ENCODE results near the gene PTK7. TPM values are rescaled to one million over a fixed set of nuclear protein-coding genes. Genes with fewer than 3 reads are reported as not detected.
A peak's percentile ranks its signal among the peaks of the same experiment; 100 is the strongest.

Gene PTK7
- total RNA-seq, 1 donor from 2014 or later, result 81.0 TPM

DNA sequence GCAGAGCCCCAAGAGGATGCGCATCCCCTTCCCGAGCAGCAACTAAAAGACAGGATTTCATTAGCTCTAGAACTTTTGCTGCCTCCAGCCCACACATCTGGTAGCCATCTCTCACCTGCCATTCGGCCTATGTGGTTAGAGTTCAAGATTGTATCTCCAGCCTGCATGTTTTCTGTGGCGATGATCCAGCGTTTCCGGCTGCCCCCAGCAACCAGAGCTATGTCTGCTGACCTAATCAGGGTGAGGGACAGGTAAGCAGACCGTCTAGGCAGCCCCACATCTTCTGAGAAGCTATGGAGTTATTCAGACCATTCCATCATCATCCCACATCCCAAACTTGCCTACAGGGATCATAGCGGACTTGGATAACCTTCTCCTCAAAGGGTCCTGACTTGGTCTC, 20.1 kb upstream of the PTK7 start:
- ATAC-seq, result no peak
- intact Hi-C loops (cut with DNase I), result no loop called here
- Histone ChIP-seq H3K9me3 (no peaks in the 10 kb centered on the region), H3K4me3 (no peak overlapping the region), H3K27ac (no peak overlapping the region), H3K4me1 (peaks cover 35% of the 10 kb centered on the region), H3K27me3 (ENCODE audit: low read depth) (no peaks in the 10 kb centered on the region), H3K36me3 (peaks cover 38% of the 10 kb centered on the region)
- DNase-seq, result no peak
- TF ChIP-seq, protein P1, sequence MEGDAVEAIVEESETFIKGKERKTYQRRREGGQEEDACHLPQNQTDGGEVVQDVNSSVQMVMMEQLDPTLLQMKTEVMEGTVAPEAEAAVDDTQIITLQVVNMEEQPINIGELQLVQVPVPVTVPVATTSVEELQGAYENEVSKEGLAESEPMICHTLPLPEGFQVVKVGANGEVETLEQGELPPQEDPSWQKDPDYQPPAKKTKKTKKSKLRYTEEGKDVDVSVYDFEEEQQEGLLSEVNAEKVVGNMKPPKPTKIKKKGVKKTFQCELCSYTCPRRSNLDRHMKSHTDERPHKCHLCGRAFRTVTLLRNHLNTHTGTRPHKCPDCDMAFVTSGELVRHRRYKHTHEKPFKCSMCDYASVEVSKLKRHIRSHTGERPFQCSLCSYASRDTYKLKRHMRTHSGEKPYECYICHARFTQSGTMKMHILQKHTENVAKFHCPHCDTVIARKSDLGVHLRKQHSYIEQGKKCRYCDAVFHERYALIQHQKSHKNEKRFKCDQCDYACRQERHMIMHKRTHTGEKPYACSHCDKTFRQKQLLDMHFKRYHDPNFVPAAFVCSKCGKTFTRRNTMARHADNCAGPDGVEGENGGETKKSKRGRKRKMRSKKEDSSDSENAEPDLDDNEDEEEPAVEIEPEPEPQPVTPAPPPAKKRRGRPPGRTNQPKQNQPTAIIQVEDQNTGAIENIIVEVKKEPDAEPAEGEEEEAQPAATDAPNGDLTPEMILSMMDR (IDR thresholded peaks at IDR 0.05), result no peak

DNA sequence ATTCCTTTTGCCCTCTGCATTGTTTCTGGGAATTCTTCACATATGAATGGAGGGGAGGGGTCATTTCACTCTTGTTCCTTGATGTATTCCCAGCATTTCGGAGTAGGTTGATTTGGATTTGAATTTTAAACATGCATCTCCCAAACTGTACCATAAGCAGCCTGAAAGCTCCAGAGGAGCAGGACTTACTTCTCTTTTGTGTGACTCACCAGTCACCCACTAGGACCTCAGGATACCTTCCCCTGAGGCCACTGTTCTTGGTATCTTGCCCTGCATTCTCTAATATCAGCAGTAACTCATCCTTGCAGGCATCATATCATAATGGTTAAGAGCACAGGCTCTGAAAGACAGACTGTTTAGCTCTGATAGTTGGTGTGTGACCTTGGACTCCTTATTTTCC, 17.6 kb upstream of the PTK7 start:
- H3K27ac ChIP-seq, result peak overlapping the region; percentile 89
- peaks cover 26% of the 10 kb centered on the region for H3K4me1 ChIP-seq
- TF ChIP-seq, protein P1 (IDR thresholded peaks at IDR 0.05), result no peak
- peaks cover 46% of the 10 kb centered on the region for H3K36me3 ChIP-seq
- peak overlapping the region; percentile 83 for H3K4me3 ChIP-seq
- intact Hi-C loops (cut with DNase I), result no loop called here
- no peaks in the 10 kb centered on the region for H3K9me3 ChIP-seq
- DNase-seq, result no peak
- ATAC-seq, result no peak
- H3K27me3 ChIP-seq (ENCODE audit: low read depth), result no peaks in the 10 kb centered on the region

DNA sequence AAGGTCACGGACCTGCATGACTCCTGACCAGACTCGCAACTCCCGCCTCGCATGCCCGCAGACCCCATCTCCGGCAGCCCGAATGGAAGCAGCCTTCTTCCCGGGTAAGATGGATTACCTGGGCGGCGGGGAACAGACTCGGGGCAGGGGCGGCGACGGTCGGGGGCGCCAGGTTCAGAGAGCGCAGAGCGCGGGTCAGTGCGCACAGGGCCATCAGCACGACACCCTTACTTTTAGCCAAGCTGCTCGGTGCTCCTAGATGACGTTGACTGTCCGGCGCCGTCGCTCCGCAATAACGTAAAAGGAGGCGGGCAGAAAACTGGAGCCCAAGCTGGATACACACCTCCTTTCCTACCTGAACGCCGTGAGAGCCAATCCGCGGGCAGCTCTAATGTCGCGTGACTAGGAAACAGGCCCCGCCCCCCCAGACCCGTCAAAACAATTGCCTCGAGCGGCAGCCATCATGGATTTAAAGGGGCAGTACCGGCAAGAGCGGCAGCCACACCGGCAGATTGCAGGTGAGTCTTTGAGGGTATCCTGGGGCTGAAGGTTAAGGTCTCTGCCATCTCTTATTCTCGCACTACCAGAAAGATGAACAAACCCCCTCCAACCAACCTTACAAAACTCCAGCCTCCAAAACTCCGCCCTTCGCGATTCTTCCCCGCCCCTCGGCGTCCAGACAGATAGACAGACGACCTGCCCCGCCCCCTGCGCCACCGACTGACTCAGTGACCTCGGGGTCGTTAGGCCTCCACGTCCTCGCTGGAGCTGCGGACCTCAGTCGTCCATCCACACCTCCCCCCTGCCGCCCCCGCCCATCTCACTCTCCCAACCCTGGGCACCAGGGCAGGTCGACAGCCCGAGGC, 16.7 kb upstream of the PTK7 start, which contains the start of the genes KLC4 and MRPL2:
Gene KLC4 (plus strand): TSS at position 464 of the 866 bp plus-strand sequence. CDS start 1,705 bp downstream, outside the sequence.
Gene MRPL2 (minus strand): TSS at position 267 of the 866 bp plus-strand sequence. CDS start 53 bp downstream, at position 214.
- intact Hi-C loops (cut with DNase I), result no loop called here
- Histone ChIP-seq H3K9me3 (no peaks in the 10 kb centered on the region), H3K36me3 (peaks cover 54% of the 10 kb centered on the region), H3K4me1 (peaks cover 26% of the 10 kb centered on the region), H3K4me3 (peak within 1 kb of the TSS; percentile 83), H3K27me3 (ENCODE audit: low read depth) (no peaks in the 10 kb centered on the region), H3K27ac (peak within 1 kb of the TSS; percentile 89)
- ATAC-seq (peak; percentile 98), DNase-seq (peak; percentile 98)
- TF ChIP-seq, protein P1 (IDR thresholded peaks at IDR 0.05), result no peak

DNA sequence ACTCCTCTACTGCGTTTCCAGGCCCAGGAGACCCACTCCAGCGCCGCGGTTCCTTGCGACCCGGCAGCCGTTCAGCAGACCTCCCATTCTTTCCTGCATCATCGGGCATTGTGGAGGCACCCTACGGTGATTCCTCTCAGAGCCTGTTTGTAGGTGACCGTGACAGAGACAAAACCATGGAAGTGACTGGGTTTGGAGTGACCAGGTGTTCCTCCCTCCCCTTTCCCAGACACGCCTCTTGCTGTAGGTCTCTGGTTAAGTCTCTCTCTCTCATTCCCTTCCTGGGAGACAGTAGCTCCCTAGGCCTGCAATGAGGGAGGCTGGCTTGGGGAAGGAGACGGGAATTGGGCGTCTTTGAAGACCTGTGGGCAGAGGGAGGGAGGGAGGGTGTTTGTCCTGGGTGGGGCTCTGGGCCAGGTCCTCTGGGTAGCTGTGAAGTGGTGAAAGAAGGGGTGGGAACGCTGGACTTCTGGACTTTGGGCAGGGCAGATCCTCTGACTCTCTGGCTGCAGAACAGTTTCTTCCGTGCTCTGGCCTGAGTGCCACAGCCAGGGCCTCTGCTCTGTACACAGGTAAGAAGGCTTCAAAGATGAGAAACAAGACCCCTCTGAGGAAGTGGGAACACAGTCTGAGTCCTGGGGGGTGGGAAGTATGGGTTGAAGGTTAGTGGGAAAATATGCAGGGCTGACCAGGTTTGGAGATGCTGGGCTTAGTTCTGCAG, 15.9 kb upstream of the PTK7 start:
- H3K9me3 ChIP-seq, result no peaks in the 10 kb centered on the region
- ATAC-seq (peak; percentile 58 to 64), DNase-seq (peak; percentile 67)
- H3K36me3 ChIP-seq, result peaks cover 51% of the 10 kb centered on the region
- no peaks in the 10 kb centered on the region for H3K27me3 ChIP-seq (ENCODE audit: low read depth)
- TF ChIP-seq, protein P1 (IDR thresholded peaks at IDR 0.05), result no peak
- peak overlapping the region; percentile 83 for H3K4me3 ChIP-seq
- H3K27ac ChIP-seq, result peak overlapping the region; percentile 89
- intact Hi-C loops (cut with DNase I), result no loop called here
- H3K4me1 ChIP-seq, result peaks cover 26% of the 10 kb centered on the region

DNA sequence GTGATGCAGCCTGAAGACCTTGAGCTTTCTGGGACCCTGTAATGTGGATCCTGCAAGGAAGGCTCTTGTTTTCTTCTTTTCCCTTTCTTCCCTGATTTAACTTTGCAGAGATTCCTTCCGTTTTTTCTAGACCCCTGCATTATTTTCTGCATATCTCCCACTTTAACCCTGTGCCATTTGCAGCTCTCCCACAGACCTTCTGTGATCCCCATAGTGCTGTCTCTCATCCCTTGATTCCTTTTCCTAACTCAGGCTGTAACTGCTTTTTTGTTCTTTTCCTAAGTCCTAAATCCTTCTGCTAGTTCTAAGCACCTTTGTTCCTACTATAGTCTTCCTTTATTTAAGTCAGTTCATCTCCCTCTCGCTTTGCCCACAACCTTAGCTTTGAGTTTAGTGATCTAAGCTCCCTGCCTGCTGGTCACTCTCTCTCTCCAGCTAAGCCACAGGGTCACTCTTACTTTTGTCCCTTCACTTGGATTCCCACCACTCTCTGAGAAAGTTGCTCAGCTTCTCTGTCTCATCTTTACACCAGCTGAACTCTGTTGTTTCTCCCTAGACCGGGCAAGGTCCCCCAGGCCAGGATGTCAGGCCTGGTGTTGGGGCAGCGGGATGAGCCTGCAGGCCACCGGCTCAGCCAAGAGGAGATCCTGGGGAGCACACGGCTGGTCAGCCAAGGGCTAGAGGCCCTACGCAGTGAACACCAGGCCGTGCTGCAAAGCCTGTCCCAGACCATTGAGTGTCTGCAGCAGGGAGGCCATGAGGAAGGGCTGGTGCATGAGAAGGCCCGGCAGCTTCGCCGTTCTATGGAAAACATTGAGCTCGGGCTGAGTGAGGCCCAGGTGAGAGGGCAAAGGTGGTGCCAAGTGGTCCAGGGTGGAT, 15.1 kb upstream of the PTK7 start:
- intact Hi-C loops (cut with DNase I), result no loop called here
- DNase-seq (no peak), ATAC-seq (no peak)
- H3K27ac ChIP-seq, result peak overlapping the region; percentile 89
- peaks cover 51% of the 10 kb centered on the region for H3K36me3 ChIP-seq
- H3K4me1 ChIP-seq, result peaks cover 26% of the 10 kb centered on the region
- H3K27me3 ChIP-seq (ENCODE audit: low read depth), result no peaks in the 10 kb centered on the region
- no peaks in the 10 kb centered on the region for H3K9me3 ChIP-seq
- TF ChIP-seq, protein P1 (IDR thresholded peaks at IDR 0.05), result no peak
- H3K4me3 ChIP-seq, result peak overlapping the region; percentile 83

Measured in lower lobe of right lung (tissue), 2 donors.